ENCODE data around the gene UNC5A. TPM values are rescaled to one million over a fixed set of nuclear protein-coding genes. Genes with fewer than 3 reads are reported as not detected.
"Not testable (repeated sequence)": the region's sequence is repeated elsewhere in the genome, so short reads cannot be mapped to it uniquely, and the experiment has no call there.

The UNC5A gene
- total RNA-seq, 1 donor from 2014 or later = not detected

DNA sequence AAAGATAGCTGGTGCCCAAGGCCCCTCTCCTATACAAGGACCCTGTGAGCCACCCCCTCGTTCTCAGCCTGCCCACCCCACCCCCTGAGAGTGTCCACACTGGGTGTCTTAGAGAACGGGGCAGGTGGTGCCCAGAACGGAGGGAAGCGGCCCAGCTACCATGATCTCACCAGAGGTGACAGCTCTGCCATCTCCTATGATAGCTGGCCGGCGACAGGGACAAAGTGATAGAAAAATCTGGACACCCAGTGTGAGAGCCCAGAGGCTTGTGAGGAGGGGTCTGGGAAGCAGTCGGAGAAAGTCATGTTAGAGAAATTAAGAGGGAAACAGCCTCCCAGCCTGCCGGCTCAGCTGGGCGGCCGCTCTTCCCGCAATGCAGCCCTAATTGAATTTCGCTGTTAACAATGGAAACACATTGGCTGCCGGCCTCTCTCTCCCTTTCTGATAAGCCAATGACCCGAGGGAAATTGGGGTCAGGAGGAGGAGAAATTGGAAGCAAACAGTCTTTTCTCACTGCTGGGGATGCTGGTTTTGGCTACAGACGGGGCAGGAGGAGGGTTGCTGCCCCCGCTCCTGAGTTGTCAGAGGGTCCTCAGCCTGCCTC lies 56.5 kb downstream of the UNC5A start:
- H3K4me3 Mint-ChIP-seq (ENCODE audit: unreplicated experiment) = no peak overlapping the region

DNA sequence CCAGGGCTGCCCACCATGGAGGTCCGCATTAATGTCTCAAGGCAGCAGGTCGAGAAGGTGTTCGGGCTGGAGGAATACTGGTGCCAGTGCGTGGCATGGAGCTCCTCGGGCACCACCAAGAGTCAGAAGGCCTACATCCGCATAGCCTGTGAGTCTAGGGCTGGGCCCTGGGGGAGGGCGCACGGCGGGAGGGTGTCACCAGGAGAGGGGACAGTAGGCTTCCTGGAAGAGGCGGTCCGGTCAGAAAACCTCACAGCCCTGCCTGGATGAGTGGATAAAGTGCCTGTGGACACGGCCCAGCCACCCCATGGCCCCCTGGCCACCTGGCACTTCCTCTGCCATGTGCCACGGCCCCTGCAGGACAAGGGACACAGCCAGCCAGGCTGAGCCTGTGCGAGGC lies 57.8 kb downstream of the UNC5A start:
- TF ChIP-seq, protein P1, sequence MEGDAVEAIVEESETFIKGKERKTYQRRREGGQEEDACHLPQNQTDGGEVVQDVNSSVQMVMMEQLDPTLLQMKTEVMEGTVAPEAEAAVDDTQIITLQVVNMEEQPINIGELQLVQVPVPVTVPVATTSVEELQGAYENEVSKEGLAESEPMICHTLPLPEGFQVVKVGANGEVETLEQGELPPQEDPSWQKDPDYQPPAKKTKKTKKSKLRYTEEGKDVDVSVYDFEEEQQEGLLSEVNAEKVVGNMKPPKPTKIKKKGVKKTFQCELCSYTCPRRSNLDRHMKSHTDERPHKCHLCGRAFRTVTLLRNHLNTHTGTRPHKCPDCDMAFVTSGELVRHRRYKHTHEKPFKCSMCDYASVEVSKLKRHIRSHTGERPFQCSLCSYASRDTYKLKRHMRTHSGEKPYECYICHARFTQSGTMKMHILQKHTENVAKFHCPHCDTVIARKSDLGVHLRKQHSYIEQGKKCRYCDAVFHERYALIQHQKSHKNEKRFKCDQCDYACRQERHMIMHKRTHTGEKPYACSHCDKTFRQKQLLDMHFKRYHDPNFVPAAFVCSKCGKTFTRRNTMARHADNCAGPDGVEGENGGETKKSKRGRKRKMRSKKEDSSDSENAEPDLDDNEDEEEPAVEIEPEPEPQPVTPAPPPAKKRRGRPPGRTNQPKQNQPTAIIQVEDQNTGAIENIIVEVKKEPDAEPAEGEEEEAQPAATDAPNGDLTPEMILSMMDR (IDR thresholded peaks at IDR 0.05; ENCODE audit: unreplicated experiment) = no peak
- DNase-seq (ENCODE audit: low spot score) = no peak
- no peak overlapping the region for H3K27ac Mint-ChIP-seq (ENCODE audit: unreplicated experiment)
- H3K9me3 Mint-ChIP-seq (ENCODE audit: unreplicated experiment) = no peaks in the 10 kb centered on the region
- peaks cover 3% of the 10 kb centered on the region for H3K4me1 Mint-ChIP-seq (ENCODE audit: unreplicated experiment)
- H3K36me3 Mint-ChIP-seq (ENCODE audit: low read depth, unreplicated experiment) = no peaks in the 10 kb centered on the region
- H3K4me3 Mint-ChIP-seq (ENCODE audit: unreplicated experiment) = no peak overlapping the region
- peaks cover 13% of the 10 kb centered on the region for H3K27me3 Mint-ChIP-seq (ENCODE audit: unreplicated experiment)

More for the DNA sequence above, 56.5 kb downstream of the UNC5A start:
- Mint-ChIP-seq H3K27ac (ENCODE audit: unreplicated experiment) (no peak overlapping the region), H3K36me3 (ENCODE audit: low read depth, unreplicated experiment) (no peaks in the 10 kb centered on the region), H3K4me1 (ENCODE audit: unreplicated experiment) (peaks cover 3% of the 10 kb centered on the region), H3K27me3 (ENCODE audit: unreplicated experiment) (peaks cover 12% of the 10 kb centered on the region), H3K9me3 (ENCODE audit: unreplicated experiment) (no peaks in the 10 kb centered on the region)
- TF ChIP-seq, protein P1 (IDR thresholded peaks at IDR 0.05; ENCODE audit: unreplicated experiment) = no peak
- DNase-seq (ENCODE audit: low spot score) = no peak

DNA sequence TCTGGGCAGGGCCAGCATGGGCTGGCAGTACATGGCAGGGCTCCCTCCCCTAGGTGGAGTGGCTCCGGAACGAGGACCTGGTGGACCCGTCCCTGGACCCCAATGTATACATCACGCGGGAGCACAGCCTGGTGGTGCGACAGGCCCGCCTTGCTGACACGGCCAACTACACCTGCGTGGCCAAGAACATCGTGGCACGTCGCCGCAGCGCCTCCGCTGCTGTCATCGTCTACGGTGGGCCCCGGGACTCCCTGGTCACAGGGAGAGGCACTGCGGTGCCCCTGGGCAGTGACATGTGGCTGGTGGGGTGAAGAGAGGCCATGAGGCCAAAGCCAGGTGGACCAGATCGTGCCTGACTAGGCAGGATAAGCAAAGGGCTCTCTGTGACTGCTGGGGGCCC lies 58.4 kb downstream of the UNC5A start:
- H3K27ac Mint-ChIP-seq (ENCODE audit: unreplicated experiment) = no peak overlapping the region
- no peaks in the 10 kb centered on the region for H3K36me3 Mint-ChIP-seq (ENCODE audit: low read depth, unreplicated experiment)
- peaks cover 3% of the 10 kb centered on the region for H3K4me1 Mint-ChIP-seq (ENCODE audit: unreplicated experiment)
- DNase-seq (ENCODE audit: low spot score) = no peak
- TF ChIP-seq, protein P1 (IDR thresholded peaks at IDR 0.05; ENCODE audit: unreplicated experiment) = no peak
- H3K9me3 Mint-ChIP-seq (ENCODE audit: unreplicated experiment) = no peaks in the 10 kb centered on the region
- no peak overlapping the region for H3K4me3 Mint-ChIP-seq (ENCODE audit: unreplicated experiment)
- peaks cover 14% of the 10 kb centered on the region for H3K27me3 Mint-ChIP-seq (ENCODE audit: unreplicated experiment)

DNA sequence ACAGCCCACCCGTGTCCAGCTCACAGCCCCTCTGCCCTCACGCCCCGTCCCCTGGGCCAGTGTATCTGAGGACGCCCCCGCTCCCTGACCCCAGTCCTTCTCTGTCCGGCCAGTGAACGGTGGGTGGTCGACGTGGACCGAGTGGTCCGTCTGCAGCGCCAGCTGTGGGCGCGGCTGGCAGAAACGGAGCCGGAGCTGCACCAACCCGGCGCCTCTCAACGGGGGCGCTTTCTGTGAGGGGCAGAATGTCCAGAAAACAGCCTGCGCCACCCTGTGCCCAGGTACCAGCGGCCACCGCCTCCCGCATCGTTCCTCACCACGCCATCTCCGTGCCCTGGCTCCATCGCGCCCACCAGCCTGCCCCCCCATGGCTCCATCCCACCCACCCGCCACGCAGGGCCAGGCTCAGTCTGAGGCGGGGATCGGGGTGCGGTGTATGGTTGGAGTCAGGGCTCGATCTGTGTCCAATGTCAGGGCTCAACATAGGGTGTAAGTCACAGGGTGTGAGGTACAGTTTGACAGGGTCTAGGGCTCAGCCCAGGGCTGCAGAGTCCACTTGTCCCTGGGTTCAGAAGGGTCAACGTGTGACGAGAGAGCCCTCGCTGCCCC lies 59.2 kb downstream of the UNC5A start:
- no peak overlapping the region for H3K4me3 Mint-ChIP-seq (ENCODE audit: unreplicated experiment)
- no peaks in the 10 kb centered on the region for H3K36me3 Mint-ChIP-seq (ENCODE audit: low read depth, unreplicated experiment)
- DNase-seq (ENCODE audit: low spot score) = no peak
- peaks cover 3% of the 10 kb centered on the region for H3K4me1 Mint-ChIP-seq (ENCODE audit: unreplicated experiment)
- H3K9me3 Mint-ChIP-seq (ENCODE audit: unreplicated experiment) = no peaks in the 10 kb centered on the region
- peaks cover 14% of the 10 kb centered on the region for H3K27me3 Mint-ChIP-seq (ENCODE audit: unreplicated experiment)
- no peak overlapping the region for H3K27ac Mint-ChIP-seq (ENCODE audit: unreplicated experiment)
- TF ChIP-seq, protein P1 (IDR thresholded peaks at IDR 0.05; ENCODE audit: unreplicated experiment) = no peak

DNA sequence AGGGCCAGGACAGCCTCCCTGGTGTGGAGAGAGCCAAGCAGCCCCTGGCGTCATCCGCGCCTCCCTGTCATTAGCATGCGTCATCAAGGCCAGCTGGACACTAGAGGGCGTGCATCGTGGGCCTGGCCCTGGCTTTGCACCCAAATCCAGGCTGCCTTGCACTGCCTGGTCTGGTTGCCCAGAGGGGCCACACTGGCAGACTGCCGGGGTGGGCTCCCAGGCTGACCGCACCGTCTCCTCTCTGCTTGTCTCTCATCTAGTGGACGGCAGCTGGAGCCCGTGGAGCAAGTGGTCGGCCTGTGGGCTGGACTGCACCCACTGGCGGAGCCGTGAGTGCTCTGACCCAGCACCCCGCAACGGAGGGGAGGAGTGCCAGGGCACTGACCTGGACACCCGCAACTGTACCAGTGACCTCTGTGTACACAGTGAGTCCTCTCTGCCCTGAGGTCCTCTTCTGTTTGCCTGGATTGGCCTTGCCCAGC lies 59.8 kb downstream of the UNC5A start:
- TF ChIP-seq, protein P1 (IDR thresholded peaks at IDR 0.05; ENCODE audit: unreplicated experiment) = no peak
- peaks cover 3% of the 10 kb centered on the region for H3K4me1 Mint-ChIP-seq (ENCODE audit: unreplicated experiment)
- peaks cover 17% of the 10 kb centered on the region for H3K27me3 Mint-ChIP-seq (ENCODE audit: unreplicated experiment)
- no peak overlapping the region for H3K4me3 Mint-ChIP-seq (ENCODE audit: unreplicated experiment)
- DNase-seq (ENCODE audit: low spot score) = peak; percentile 75
- no peaks in the 10 kb centered on the region for H3K36me3 Mint-ChIP-seq (ENCODE audit: low read depth, unreplicated experiment)
- H3K9me3 Mint-ChIP-seq (ENCODE audit: unreplicated experiment) = no peaks in the 10 kb centered on the region
- H3K27ac Mint-ChIP-seq (ENCODE audit: unreplicated experiment) = no peak overlapping the region

DNA sequence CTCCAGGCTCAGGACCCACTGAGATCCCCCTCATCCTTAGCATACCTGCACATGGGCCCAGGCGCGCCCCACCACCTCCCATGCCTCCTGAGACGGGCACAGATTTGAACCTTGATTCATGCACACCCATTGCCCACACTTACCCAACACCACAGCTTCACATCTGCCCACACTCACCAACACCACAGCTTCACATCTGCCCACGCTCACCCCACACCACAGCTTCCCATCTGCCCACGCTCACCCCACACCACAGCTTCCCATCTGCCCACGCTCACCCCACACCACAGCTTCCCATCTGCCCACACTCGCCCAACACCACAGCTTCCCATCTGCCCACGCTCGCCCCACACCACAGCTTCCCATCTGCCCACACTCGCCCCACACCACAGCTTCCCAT lies 60.3 kb downstream of the UNC5A start:
- not testable (repeated sequence) for H3K4me1 Mint-ChIP-seq (ENCODE audit: unreplicated experiment); H3K4me3 Mint-ChIP-seq (ENCODE audit: unreplicated experiment); H3K36me3 Mint-ChIP-seq (ENCODE audit: low read depth, unreplicated experiment); DNase-seq (ENCODE audit: low spot score); H3K9me3 Mint-ChIP-seq (ENCODE audit: unreplicated experiment); H3K27ac Mint-ChIP-seq (ENCODE audit: unreplicated experiment)
- peaks cover 17% of the 10 kb centered on the region for H3K27me3 Mint-ChIP-seq (ENCODE audit: unreplicated experiment)

DNA sequence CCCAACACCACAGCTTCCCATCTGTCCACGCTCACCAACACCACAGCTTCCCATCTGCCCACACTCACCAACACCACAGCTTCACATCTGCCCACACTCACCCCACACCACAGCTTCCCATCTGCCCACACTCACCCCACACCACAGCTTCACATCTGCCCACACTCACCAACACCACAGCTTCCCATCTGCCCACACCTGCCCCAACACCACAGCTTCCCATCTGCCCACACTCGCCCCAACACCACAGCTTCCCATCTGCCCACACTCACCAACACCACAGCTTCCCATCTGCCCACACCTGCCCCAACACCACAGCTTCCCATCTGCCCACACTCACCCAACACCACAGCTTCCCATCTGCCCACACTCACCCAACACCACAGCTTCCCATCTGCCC lies 62.2 kb downstream of the UNC5A start:
- not testable (repeated sequence) for H3K36me3 Mint-ChIP-seq (ENCODE audit: low read depth, unreplicated experiment); DNase-seq (ENCODE audit: low spot score); H3K27ac Mint-ChIP-seq (ENCODE audit: unreplicated experiment); H3K4me3 Mint-ChIP-seq (ENCODE audit: unreplicated experiment); H3K4me1 Mint-ChIP-seq (ENCODE audit: unreplicated experiment); H3K9me3 Mint-ChIP-seq (ENCODE audit: unreplicated experiment)
- peaks cover 13% of the 10 kb centered on the region for H3K27me3 Mint-ChIP-seq (ENCODE audit: unreplicated experiment)

Data from endothelial cell (in vitro differentiated cells).